DOHH2 (cell line): ENCODE results near the gene ADCY7.

Experiments used
- H3F3A ChIP-seq: fragments of 200-600 bp; sonication (generic), shearing (Covaris generic); 2 replicates; pipeline ENCODE4 v1.6.0; 2016; ENCODE audit warnings: antibody characterized with exemption, mild to moderate bottlenecking; ENCODE audit not compliant: control insufficient read depth, insufficient read depth
- H3K27ac ChIP-seq: fragments of 200-600 bp; sonication (generic); 2 replicates; pipeline ENCODE4 v1.5.1; 2014; ENCODE audit warnings: low read depth, mild to moderate bottlenecking, low read length, moderate library complexity
- H3K27me3 ChIP-seq: fragments of 200-600 bp; sonication (generic); 2 replicates; pipeline ENCODE4 v1.6.1; 2014; ENCODE audit warnings: mild to moderate bottlenecking, low read length, mixed read lengths; ENCODE audit not compliant: control insufficient read depth
- H3K36me3 ChIP-seq: fragments of 200-600 bp; sonication (generic); 2 replicates; pipeline ENCODE4 v1.6.1; 2014; ENCODE audit warnings: mild to moderate bottlenecking, low read length, moderate library complexity, mixed read lengths; ENCODE audit not compliant: control insufficient read depth
- H3K4me1 ChIP-seq: fragments of 200-600 bp; sonication (generic); 2 replicates; pipeline ENCODE4 v1.6.1; 2014; ENCODE audit warnings: mild to moderate bottlenecking, low read length, mixed read lengths; ENCODE audit not compliant: control insufficient read depth
- H3K4me2 ChIP-seq: fragments of 200-600 bp; sonication (generic); 2 replicates; pipeline ENCODE4 v1.6.0; 2014; ENCODE audit warnings: mild to moderate bottlenecking, low read length, moderate library complexity
- H3K4me3 ChIP-seq: fragments of 200-600 bp; sonication (generic); 2 replicates; pipeline ENCODE4 v1.5.1; 2014; ENCODE audit warnings: mild to moderate bottlenecking, low read length, mixed read lengths
- H3K79me2 ChIP-seq: fragments of 200-600 bp; sonication (generic); 2 replicates; pipeline ENCODE4 v1.6.1; 2014; ENCODE audit warnings: mild to moderate bottlenecking, low read length, mixed read lengths; ENCODE audit not compliant: control insufficient read depth
- H3K9me2 ChIP-seq: fragments of 200-600 bp; sonication (generic); replicated peaks from 2 replicates; pipeline ENCODE4 v1.6.1; 2014; ENCODE audit warnings: mild to moderate bottlenecking, low read length, mixed read lengths; ENCODE audit not compliant: control insufficient read depth
- H3K9me3 ChIP-seq: fragments of 200-600 bp; sonication (generic); 2 replicates; pipeline ENCODE4 v1.6.1; 2014; ENCODE audit warnings: antibody characterized with exemption, low read length, mixed read lengths; ENCODE audit not compliant: control insufficient read depth, insufficient read depth
- H4K20me1 ChIP-seq: fragments of 200-600 bp; sonication (generic); 2 replicates; pipeline ENCODE4 v1.6.0; 2014; ENCODE audit warnings: low read depth, mild to moderate bottlenecking, antibody characterized with exemption, low read length, moderate library complexity; ENCODE audit not compliant: control insufficient read depth, insufficient read depth
- EZH2phosphoT487 ChIP-seq: fragments of 200-600 bp; sonication (generic); IDR thresholded peaks from 2 replicates; pipeline ENCODE4 v1.6.1; 2017; ENCODE audit warnings: borderline replicate concordance, mild to moderate bottlenecking, antibody characterized with exemption, low read length, moderate library complexity, mixed read lengths
- TF ChIP-seq, protein P1 (sequence below): fragments of 200-600 bp; sonication (generic); IDR thresholded peaks from one replicate; pipeline ENCODE4 v1.5.1; 2014; ENCODE audit warnings: antibody characterized with exemption, mild to moderate bottlenecking, low read depth, low read length; ENCODE audit not compliant: poor library complexity, severe bottlenecking

Gene ADCY7

GRCh38 chr16:50227120-50227519 is 39.2 kb upstream of the ADCY7 start:
- H3K4me1 ChIP-seq = no peaks in the 10 kb centered on the region
- no peaks in the 10 kb centered on the region for H3K9me2 ChIP-seq
- no peak overlapping the region for H3K27ac ChIP-seq
- no peak for TF ChIP-seq EZH2phosphoT487
- TF ChIP-seq, protein P1, sequence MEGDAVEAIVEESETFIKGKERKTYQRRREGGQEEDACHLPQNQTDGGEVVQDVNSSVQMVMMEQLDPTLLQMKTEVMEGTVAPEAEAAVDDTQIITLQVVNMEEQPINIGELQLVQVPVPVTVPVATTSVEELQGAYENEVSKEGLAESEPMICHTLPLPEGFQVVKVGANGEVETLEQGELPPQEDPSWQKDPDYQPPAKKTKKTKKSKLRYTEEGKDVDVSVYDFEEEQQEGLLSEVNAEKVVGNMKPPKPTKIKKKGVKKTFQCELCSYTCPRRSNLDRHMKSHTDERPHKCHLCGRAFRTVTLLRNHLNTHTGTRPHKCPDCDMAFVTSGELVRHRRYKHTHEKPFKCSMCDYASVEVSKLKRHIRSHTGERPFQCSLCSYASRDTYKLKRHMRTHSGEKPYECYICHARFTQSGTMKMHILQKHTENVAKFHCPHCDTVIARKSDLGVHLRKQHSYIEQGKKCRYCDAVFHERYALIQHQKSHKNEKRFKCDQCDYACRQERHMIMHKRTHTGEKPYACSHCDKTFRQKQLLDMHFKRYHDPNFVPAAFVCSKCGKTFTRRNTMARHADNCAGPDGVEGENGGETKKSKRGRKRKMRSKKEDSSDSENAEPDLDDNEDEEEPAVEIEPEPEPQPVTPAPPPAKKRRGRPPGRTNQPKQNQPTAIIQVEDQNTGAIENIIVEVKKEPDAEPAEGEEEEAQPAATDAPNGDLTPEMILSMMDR = no peak
- peaks cover 20% of the 10 kb centered on the region for H3K36me3 ChIP-seq
- H3K9me3 ChIP-seq = no peaks in the 10 kb centered on the region
- no peaks in the 10 kb centered on the region for H3F3A ChIP-seq
- H3K79me2 ChIP-seq = no peaks in the 10 kb centered on the region
- no peak overlapping the region for H3K4me2 ChIP-seq
- H3K27me3 ChIP-seq = no peaks in the 10 kb centered on the region
- no peak overlapping the region for H3K4me3 ChIP-seq
- H4K20me1 ChIP-seq = no peaks in the 10 kb centered on the region

DNA sequence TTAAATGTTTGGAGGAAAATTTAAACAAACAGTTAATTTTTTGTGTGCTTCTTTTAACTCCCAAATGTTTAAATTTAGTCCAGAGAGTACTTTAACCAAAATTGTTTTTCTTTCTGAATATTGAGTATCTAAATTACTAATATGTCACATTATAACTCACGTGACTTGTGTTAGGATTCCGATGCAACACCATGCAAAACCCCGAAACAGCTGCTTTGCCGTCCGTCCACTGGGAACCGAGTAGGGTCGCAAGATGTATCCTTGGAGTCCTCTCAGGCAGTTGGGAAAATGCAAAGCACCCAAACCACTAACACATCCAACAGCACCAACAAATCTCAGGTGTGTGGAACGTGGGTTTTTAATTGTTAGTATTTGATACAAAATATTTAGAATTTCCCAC is 38.7 kb upstream of the ADCY7 start:
- no peaks in the 10 kb centered on the region for H3K9me2 ChIP-seq
- no peak overlapping the region for H3K4me3 ChIP-seq
- H3K27me3 ChIP-seq = no peaks in the 10 kb centered on the region
- no peak overlapping the region for H3K27ac ChIP-seq
- H3K36me3 ChIP-seq = peaks cover 15% of the 10 kb centered on the region
- H3K4me1 ChIP-seq = no peaks in the 10 kb centered on the region
- no peaks in the 10 kb centered on the region for H4K20me1 ChIP-seq
- TF ChIP-seq, protein P1 = no peak
- no peak for TF ChIP-seq EZH2phosphoT487
- no peaks in the 10 kb centered on the region for H3K79me2 ChIP-seq
- no peaks in the 10 kb centered on the region for H3K9me3 ChIP-seq
- H3F3A ChIP-seq = no peaks in the 10 kb centered on the region
- no peak overlapping the region for H3K4me2 ChIP-seq

DNA sequence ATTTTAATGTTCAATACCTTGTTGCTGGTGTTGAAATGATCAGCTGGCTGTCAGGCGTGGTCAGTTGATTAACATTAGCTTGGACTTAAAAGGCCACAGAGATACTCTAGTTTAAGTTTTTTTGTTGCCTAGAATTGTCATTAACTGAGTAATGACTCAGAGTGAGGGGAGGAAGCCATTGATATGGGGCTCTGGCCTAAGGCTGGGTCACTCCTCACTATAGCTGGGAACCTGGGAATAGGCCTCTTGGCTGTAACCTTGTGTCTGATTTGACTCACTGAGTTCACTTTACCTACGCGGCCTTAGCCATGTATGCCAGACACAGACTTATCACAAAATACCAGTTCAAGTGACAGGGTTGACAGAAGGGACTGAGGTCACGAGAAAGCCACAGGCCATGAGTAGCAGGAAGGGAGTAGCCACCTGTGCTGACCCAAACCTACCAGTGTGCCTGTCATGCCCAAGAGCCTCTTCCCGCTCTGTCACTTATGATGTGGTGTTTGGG is 37.9 kb upstream of the ADCY7 start:
- Histone ChIP-seq H3K4me1 (no peaks in the 10 kb centered on the region), H3K27me3 (no peaks in the 10 kb centered on the region), H3K4me3 (no peak overlapping the region), H3K27ac (no peak overlapping the region), H4K20me1 (no peaks in the 10 kb centered on the region), H3K9me3 (no peaks in the 10 kb centered on the region), H3K4me2 (no peak overlapping the region), H3F3A (no peaks in the 10 kb centered on the region), H3K79me2 (no peaks in the 10 kb centered on the region), H3K36me3 (peaks cover 13% of the 10 kb centered on the region), H3K9me2 (no peaks in the 10 kb centered on the region)
- TF ChIP-seq EZH2phosphoT487 = no peak
- TF ChIP-seq, protein P1 = no peak
